Renal cortical epithelial cell (primary cell): ENCODE results near the gene UBASH3B. TPM values are rescaled to one million over a fixed set of nuclear protein-coding genes. Genes with fewer than 3 reads are reported as not detected.
"Not testable (repeated sequence)": the region's sequence is repeated elsewhere in the genome, so short reads cannot be mapped to it uniquely, and the experiment has no call there.

Experiments
- DNase-seq: peaks from one replicate; pipeline ENCODE4 v3.0.0-alpha.2; 2011; ENCODE audit warnings: low read depth
- total RNA-seq: library from RNA; depleted of rRNA; stranded (reverse); fragments of >200 nt; gene quantifications from 2 replicates; pipeline ENCODE4 v1.2.3, GENCODE V29; 2014

The UBASH3B gene
- total RNA-seq, 1 donor from 2014 or later: 12.5 TPM

GRCh38 chr11:122709039-122709760 lies 53.7 kb downstream of the UBASH3B start:
- DNase-seq: peak; percentile 89

- no peak for DNase-seq
These were observed 55.8 kb downstream of the UBASH3B start for GRCh38 chr11:122711362-122711761.

- peak; percentile 36 for DNase-seq
These were observed 56.4 kb downstream of the UBASH3B start for GRCh38 chr11:122711831-122712381.

- DNase-seq: no peak
These were observed 58.5 kb downstream of the UBASH3B start for GRCh38 chr11:122714004-122714403.

GRCh38 chr11:122714484-122714883 lies 59.0 kb downstream of the UBASH3B start:
- no peak for DNase-seq

GRCh38 chr11:122715548-122716440 lies 60.3 kb downstream of the UBASH3B start:
- DNase-seq: no peak

- DNase-seq: no peak
These were observed 61.8 kb downstream of the UBASH3B start for GRCh38 chr11:122717264-122717867.

- DNase-seq: peak; percentile 35
These were observed 64.8 kb downstream of the UBASH3B start for GRCh38 chr11:122720107-122720881.

- DNase-seq: no peak
These were observed 65.9 kb downstream of the UBASH3B start for GRCh38 chr11:122721201-122721963.

GRCh38 chr11:122721964-122722266 lies 66.4 kb downstream of the UBASH3B start:
- peak; percentile 47 for DNase-seq

GRCh38 chr11:122723106-122723505 lies 67.6 kb downstream of the UBASH3B start:
- DNase-seq: no peak

- DNase-seq: peak; percentile 38
These were observed 68.1 kb downstream of the UBASH3B start for GRCh38 chr11:122723576-122723975.

GRCh38 chr11:122724520-122724919 lies 69.0 kb downstream of the UBASH3B start:
- DNase-seq: peak; percentile 38

GRCh38 chr11:122726028-122726427 lies 70.5 kb downstream of the UBASH3B start:
- no peak for DNase-seq

- no peak for DNase-seq
These were observed 71.8 kb downstream of the UBASH3B start for GRCh38 chr11:122727101-122727929.

GRCh38 chr11:122728561-122728960 lies 73.0 kb downstream of the UBASH3B start:
- DNase-seq: no peak

- no peak for DNase-seq
These were observed 73.6 kb downstream of the UBASH3B start for GRCh38 chr11:122729139-122729538.

- not testable (repeated sequence) for DNase-seq
These were observed 75.2 kb downstream of the UBASH3B start for GRCh38 chr11:122730694-122731093.

GRCh38 chr11:122731500-122731913 lies 76.0 kb downstream of the UBASH3B start:
- DNase-seq: no peak
